CD4-positive, alpha-beta T cell (primary cell): ENCODE measurements around the gene NR5A2. TPM values are rescaled to one million over a fixed set of nuclear protein-coding genes. Genes with fewer than 3 reads are reported as not detected.

ENCODE experiments used
- ATAC-seq: fragments of 200-7000 bp; cut with Tn5 transposase; one replicate; pipeline ENCODE4 v1.10.0; 2022; ENCODE audit warnings: mild to moderate bottlenecking; ENCODE audit not compliant: poor library complexity
- CTCF ChIA-PET: fragments of 350-600 bp; sonication (Branson Sonifier 250); formaldehyde crosslinking; loops from one replicate; lab custom pipeline; 2021; ENCODE audit warnings: antibody characterized with exemption, inconsistent platforms; lab: Charles Lee
- POLR2A ChIA-PET: fragments of 350-600 bp; sonication (Branson Sonifier 250); formaldehyde crosslinking; loops from one replicate; lab custom pipeline; 2021; ENCODE audit warnings: antibody characterized with exemption, inconsistent platforms; lab: Charles Lee
- DNase-seq, 14 experiments: peaks; one replicate each; pipeline ENCODE4 v3.0.0-alpha.2; 2013 to 2020; ENCODE audit warnings: mixed read lengths in 2 of 14
- H3K27ac ChIP-seq, 2 donors: one replicate each; pipeline versions ENCODE4 v1.5.1 to v1.7.0; 2013; ENCODE audit warnings: low read length in 2 of 2, low read depth in 1 of 2, mild to moderate bottlenecking in 1 of 2
- H3K27me3 ChIP-seq, 2 experiments: 1 replicate in 1 of 2; 2 replicates in 1 of 2; pipeline versions ENCODE4 v1.6.1 to v1.7.0; 2013; ENCODE audit warnings: low read length in 2 of 2, control low read depth in 1 of 2, mild to moderate bottlenecking in 1 of 2, moderate library complexity in 1 of 2; ENCODE audit not compliant: insufficient read depth in 2 of 2, control insufficient read depth in 1 of 2
- H3K36me3 ChIP-seq: one replicate; pipeline ENCODE4 v1.6.1; 2013; ENCODE audit warnings: low read length, control low read depth; ENCODE audit not compliant: insufficient read depth
- H3K4me1 ChIP-seq: one replicate; pipeline ENCODE4 v1.6.1; 2013; ENCODE audit warnings: low read length, control low read depth; ENCODE audit not compliant: insufficient read depth
- H3K4me3 ChIP-seq: one replicate; pipeline ENCODE4 v1.5.1; 2013; ENCODE audit warnings: mild to moderate bottlenecking, low read length, moderate library complexity
- H3K9me3 ChIP-seq, 2 experiments: 1 replicate in 1 of 2; 2 replicates in 1 of 2; pipeline versions ENCODE4 v1.6.1 to v1.7.0; 2013; ENCODE audit warnings: low read length in 2 of 2, mild to moderate bottlenecking in 2 of 2, control low read depth in 1 of 2, moderate library complexity in 1 of 2; ENCODE audit not compliant: control insufficient read depth in 1 of 2, insufficient read depth in 1 of 2
- H3K27ac Mint-ChIP-seq: one replicate; pipeline ENCODE4 v1.8.0; 2020; ENCODE audit warnings: mixed read lengths
- H3K27me3 Mint-ChIP-seq: one replicate; pipeline ENCODE4 v1.8.0; 2021; ENCODE audit warnings: mixed read lengths
- H3K36me3 Mint-ChIP-seq: one replicate; pipeline ENCODE4 v1.8.0; 2021; ENCODE audit warnings: low read depth, mixed read lengths
- H3K4me1 Mint-ChIP-seq: one replicate; pipeline ENCODE4 v1.8.0; 2021; ENCODE audit warnings: low read depth, mixed read lengths
- H3K4me3 Mint-ChIP-seq: one replicate; pipeline ENCODE4 v1.8.0; 2020; ENCODE audit warnings: mild to moderate bottlenecking, mixed read lengths
- H3K9me3 Mint-ChIP-seq: one replicate; pipeline ENCODE4 v1.8.0; 2020; ENCODE audit warnings: mixed read lengths
- intact Hi-C, 2 experiments: fragments of 100-400 bp; cut with DNase I in 1 of 2; cut with micrococcal nuclease in 1 of 2; formaldehyde crosslinking; loops; one replicate each; pipeline versions ENCODE4 v1.15.1 to v1.9.0; 2023 to 2025; cut with DNase I, micrococcal nuclease
- total RNA-seq, 174 experiments: library from RNA in 2 of 174; stranded (reverse) in 2 of 174; gene quantifications; one replicate each; pipeline ENCODE4 v1.2.3 and lab custom pipeline; 2021 to 2026
- TF ChIP-seq, protein P1 (sequence below): fragments of 200-600 bp; IDR thresholded peaks from one replicate; pipeline ENCODE4 v1.8.0; 2022; ENCODE audit warnings: antibody characterized with exemption, mild to moderate bottlenecking

Gene NR5A2
- total RNA-seq, 2 experiments from 2014 or later, result not detected

DNA sequence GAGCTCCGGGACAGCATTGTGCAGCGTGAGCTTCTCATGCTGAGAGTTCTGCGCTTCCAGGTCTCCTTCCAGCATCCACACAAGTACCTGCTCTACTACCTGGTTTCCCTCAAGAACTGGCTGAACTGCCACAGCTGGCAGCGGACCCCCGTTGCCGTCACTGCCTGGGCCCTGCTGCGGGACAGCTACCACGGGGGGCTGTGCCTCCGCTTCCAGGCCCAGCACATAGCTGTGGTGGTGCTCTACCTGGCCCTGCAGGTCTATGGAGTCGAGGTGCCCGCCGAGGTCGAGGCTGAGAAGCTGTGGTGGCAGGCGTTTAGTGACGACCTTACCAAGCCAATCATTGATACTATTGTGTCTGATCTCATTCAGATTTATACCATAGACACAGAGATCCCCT, 186.4 kb downstream of the NR5A2 start:
- CTCF ChIA-PET, result no interaction called here
- intact Hi-C loops, result no loop called here

DNA sequence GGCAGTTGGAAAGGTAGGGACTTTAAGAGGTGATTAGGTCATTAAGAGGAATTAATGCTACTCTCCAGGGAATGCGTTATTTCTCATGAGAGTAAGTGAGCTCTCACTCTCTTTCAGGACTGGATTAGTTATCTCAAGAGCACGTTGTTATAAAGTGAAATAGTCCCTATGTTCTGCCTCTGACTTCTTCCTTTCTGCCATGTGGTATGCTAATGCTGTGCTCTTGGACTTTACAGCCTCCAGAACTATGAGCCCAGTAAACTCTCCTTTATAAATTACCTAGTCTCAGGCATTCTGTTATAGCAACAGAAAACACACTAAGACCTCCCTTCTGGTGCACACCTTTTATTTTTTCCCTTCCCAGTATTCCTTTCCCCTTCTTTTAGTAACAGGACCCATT, 187.8 kb downstream of the NR5A2 start:
- ATAC-seq (no peak), DNase-seq (no peak)
- H3K4me1 Mint-ChIP-seq, result no peaks in the 10 kb centered on the region
- Histone ChIP-seq H3K9me3 (peaks cover 0 to 23% of the 10 kb centered on the region in 2 experiments), H3K27ac (no peak overlapping the region), H3K4me1 (peaks cover 2% of the 10 kb centered on the region), H3K4me3 (no peak overlapping the region), H3K27me3 (peaks cover 0 to 3% of the 10 kb centered on the region in 2 experiments), H3K36me3 (no peaks in the 10 kb centered on the region)
- no peak overlapping the region for H3K4me3 Mint-ChIP-seq
- ChIA-PET CTCF (no interaction called here), POLR2A (no interaction called here)
- TF ChIP-seq, protein P1, sequence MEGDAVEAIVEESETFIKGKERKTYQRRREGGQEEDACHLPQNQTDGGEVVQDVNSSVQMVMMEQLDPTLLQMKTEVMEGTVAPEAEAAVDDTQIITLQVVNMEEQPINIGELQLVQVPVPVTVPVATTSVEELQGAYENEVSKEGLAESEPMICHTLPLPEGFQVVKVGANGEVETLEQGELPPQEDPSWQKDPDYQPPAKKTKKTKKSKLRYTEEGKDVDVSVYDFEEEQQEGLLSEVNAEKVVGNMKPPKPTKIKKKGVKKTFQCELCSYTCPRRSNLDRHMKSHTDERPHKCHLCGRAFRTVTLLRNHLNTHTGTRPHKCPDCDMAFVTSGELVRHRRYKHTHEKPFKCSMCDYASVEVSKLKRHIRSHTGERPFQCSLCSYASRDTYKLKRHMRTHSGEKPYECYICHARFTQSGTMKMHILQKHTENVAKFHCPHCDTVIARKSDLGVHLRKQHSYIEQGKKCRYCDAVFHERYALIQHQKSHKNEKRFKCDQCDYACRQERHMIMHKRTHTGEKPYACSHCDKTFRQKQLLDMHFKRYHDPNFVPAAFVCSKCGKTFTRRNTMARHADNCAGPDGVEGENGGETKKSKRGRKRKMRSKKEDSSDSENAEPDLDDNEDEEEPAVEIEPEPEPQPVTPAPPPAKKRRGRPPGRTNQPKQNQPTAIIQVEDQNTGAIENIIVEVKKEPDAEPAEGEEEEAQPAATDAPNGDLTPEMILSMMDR, result no peak
- peaks cover 4% of the 10 kb centered on the region for H3K27me3 Mint-ChIP-seq
- no peaks in the 10 kb centered on the region for H3K36me3 Mint-ChIP-seq
- H3K9me3 Mint-ChIP-seq, result no peaks in the 10 kb centered on the region
- no peak overlapping the region for H3K27ac Mint-ChIP-seq
- intact Hi-C loops, result no loop called here

More for the DNA sequence above, 186.4 kb downstream of the NR5A2 start:
- DNase-seq (no peak), ATAC-seq (no peak)
- Mint-ChIP-seq H3K9me3 (no peaks in the 10 kb centered on the region), H3K4me3 (no peak overlapping the region), H3K27me3 (peaks cover 4% of the 10 kb centered on the region), H3K27ac (no peak overlapping the region), H3K4me1 (no peaks in the 10 kb centered on the region), H3K36me3 (no peaks in the 10 kb centered on the region)
- Histone ChIP-seq H3K9me3 (peaks cover 0 to 23% of the 10 kb centered on the region in 2 experiments), H3K27me3 (peaks cover 0 to 3% of the 10 kb centered on the region in 2 experiments), H3K27ac (no peak overlapping the region), H3K36me3 (no peaks in the 10 kb centered on the region), H3K4me3 (no peak overlapping the region), H3K4me1 (peaks cover 2% of the 10 kb centered on the region)
- POLR2A ChIA-PET, result no interaction called here
- TF ChIP-seq, protein P1, result no peak

DNA sequence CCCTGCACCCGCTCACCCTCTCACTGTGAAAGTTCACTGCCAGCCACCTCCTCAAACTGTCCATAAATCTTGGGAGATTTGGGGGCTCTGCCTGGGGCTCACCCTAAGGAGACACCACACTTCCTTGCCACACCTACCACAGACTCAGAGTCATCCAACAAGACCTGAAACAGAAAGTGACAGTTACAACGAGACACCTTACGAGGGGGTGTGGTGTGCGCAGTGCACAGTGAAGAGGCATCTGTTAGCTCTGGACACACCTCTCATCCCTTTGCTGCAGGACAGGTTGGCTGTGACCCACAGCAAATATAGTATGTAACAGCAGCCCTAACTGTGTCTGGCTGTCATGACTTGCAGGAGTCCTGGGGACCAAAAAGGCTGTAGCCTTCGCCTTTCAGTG, 190.2 kb downstream of the NR5A2 start:
- Histone ChIP-seq H3K4me1 (peaks cover 2% of the 10 kb centered on the region), H3K9me3 (peaks cover 0 to 29% of the 10 kb centered on the region in 2 experiments), H3K4me3 (no peak overlapping the region), H3K27ac (no peak overlapping the region), H3K27me3 (peaks cover 0 to 3% of the 10 kb centered on the region in 2 experiments), H3K36me3 (no peaks in the 10 kb centered on the region)
- H3K27me3 Mint-ChIP-seq, result peaks cover 8% of the 10 kb centered on the region
- intact Hi-C loops, result no loop called here
- no peak overlapping the region for H3K4me3 Mint-ChIP-seq
- TF ChIP-seq, protein P1, result no peak
- H3K9me3 Mint-ChIP-seq, result no peaks in the 10 kb centered on the region
- ChIA-PET CTCF (no interaction called here), POLR2A (no interaction called here)
- peaks cover 4% of the 10 kb centered on the region for H3K4me1 Mint-ChIP-seq
- ATAC-seq (no peak), DNase-seq (peak in 1 of 14 experiments; percentile 8)
- H3K36me3 Mint-ChIP-seq, result no peaks in the 10 kb centered on the region
- H3K27ac Mint-ChIP-seq, result no peak overlapping the region
